ENCODE measurements around the gene HOXD11.

GRCh38 chr2:176135035-176135440 is 28.0 kb downstream of the HOXD11 start:
- no peak for TF ChIP-seq TCF7 (CRISPR knock-in tag; IDR thresholded peaks at IDR 0.05; ENCODE audit: low read depth)
- TF ChIP-seq CTCF (IDR thresholded peaks at IDR 0.05), result no peak
- TF ChIP-seq FOXP4 (CRISPR knock-in tag; IDR thresholded peaks at IDR 0.05), result no peak
- TF ChIP-seq SP1 (CRISPR knock-in tag; conservative IDR thresholded peaks at IDR 0.05), result no peak
- no peak for TF ChIP-seq MLX (CRISPR knock-in tag; IDR thresholded peaks at IDR 0.05)
- no peak for TF ChIP-seq FOXP1 (CRISPR knock-in tag; IDR thresholded peaks at IDR 0.05; ENCODE audit: borderline replicate concordance)
- TF ChIP-seq ZSCAN18 (CRISPR knock-in tag; IDR thresholded peaks at IDR 0.05), result no peak
- TF ChIP-seq NR3C1 (CRISPR knock-in tag; conservative IDR thresholded peaks at IDR 0.05; ENCODE audit: low read depth), result no peak

Measured in WTC11 (cell line).